ENCODE results near the gene PDGFD.

Gene PDGFD

DNA sequence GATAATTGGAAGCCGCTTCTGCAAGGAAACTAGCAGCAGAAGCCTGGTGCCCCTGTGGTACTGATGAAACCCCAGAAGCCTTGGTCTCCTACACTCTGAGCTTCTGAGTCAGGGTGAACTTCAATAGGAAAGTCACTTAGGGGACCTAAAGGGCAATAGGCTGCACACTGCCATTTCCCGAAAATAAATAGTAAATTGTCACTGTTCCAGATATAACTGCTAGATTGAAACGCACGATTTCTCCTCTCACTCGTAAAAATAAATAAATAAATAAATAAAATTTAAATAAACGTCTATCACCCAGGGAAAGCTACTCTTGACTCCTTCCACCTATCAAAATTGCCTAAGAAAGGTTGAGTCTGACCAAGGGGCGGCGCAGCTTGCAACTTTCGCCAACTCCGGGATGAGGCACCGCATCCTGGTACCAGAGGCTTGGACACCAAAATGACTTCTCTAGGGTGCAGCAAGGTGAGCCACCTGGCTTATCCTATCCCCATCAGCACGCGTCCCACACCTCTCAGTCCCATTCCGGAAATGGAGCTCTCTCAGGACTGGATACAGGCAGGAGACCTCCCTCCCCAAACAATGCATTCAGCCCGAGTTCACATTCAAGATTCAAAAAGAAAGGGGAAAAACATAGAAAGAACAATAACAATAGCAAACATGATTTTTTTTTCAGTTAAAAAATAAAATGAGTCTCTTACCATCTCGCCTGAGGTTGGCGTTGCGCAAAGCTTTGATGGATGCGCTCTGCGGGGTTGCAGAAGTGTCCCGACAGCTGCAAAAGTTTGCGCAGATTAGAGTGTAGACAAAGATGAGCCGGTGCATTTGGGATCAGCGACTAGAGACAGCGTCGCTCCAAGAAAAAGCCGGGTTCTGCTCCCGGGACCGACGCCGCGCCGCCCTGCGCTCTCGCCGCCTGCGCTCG lies 583 bp downstream of the PDGFD start:
- H3K4me1 ChIP-seq (ENCODE audit: insufficient read depth, low read length) = no peaks in the 10 kb centered on the region
- no peaks in the 10 kb centered on the region for H3K36me3 ChIP-seq (ENCODE audit: insufficient read depth, low read length)
- H3K9me3 ChIP-seq (ENCODE audit: insufficient read depth, low read length, severe bottlenecking) = no peaks in the 10 kb centered on the region
- DNase-seq (no peak), ATAC-seq (ENCODE audit: insufficient read depth, low read depth) (no peak)
- TF ChIP-seq, protein P1, sequence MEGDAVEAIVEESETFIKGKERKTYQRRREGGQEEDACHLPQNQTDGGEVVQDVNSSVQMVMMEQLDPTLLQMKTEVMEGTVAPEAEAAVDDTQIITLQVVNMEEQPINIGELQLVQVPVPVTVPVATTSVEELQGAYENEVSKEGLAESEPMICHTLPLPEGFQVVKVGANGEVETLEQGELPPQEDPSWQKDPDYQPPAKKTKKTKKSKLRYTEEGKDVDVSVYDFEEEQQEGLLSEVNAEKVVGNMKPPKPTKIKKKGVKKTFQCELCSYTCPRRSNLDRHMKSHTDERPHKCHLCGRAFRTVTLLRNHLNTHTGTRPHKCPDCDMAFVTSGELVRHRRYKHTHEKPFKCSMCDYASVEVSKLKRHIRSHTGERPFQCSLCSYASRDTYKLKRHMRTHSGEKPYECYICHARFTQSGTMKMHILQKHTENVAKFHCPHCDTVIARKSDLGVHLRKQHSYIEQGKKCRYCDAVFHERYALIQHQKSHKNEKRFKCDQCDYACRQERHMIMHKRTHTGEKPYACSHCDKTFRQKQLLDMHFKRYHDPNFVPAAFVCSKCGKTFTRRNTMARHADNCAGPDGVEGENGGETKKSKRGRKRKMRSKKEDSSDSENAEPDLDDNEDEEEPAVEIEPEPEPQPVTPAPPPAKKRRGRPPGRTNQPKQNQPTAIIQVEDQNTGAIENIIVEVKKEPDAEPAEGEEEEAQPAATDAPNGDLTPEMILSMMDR (IDR thresholded peaks at IDR 0.05; ENCODE audit: borderline replicate concordance, extremely low read depth, low read length, poor library complexity, severe bottlenecking) = no peak
- TF ChIP-seq EZH2 (IDR thresholded peaks at IDR 0.05; ENCODE audit: borderline replicate concordance, low read depth, low read length, severe bottlenecking) = no peak
- H4K20me1 ChIP-seq (ENCODE audit: insufficient read depth, low read length) = no peaks in the 10 kb centered on the region
- no peak overlapping the region for H2AFZ ChIP-seq (ENCODE audit: low read depth, low read length)
- H3K79me2 ChIP-seq (ENCODE audit: insufficient read depth, low read length) = no peaks in the 10 kb centered on the region
- no peak overlapping the region for H3K27ac ChIP-seq (ENCODE audit: low read length)
- no peak overlapping the region for H3K4me2 ChIP-seq (ENCODE audit: insufficient read depth, low read length)
- no peak overlapping the region for H3K4me3 ChIP-seq (ENCODE audit: low read depth in 1 of 2, low read length in 2 of 2)
- no peaks in the 10 kb centered on the region for H3K27me3 ChIP-seq (ENCODE audit: insufficient read depth, low read length, poor library complexity)
- no peak overlapping the region for H3K9ac ChIP-seq (ENCODE audit: low read depth, low read length)

- no peak overlapping the region for H3K4me2 ChIP-seq (ENCODE audit: insufficient read depth, low read length)
- no peaks in the 10 kb centered on the region for H3K4me1 ChIP-seq (ENCODE audit: insufficient read depth, low read length)
- H4K20me1 ChIP-seq (ENCODE audit: insufficient read depth, low read length) = no peaks in the 10 kb centered on the region
- H3K9me3 ChIP-seq (ENCODE audit: insufficient read depth, low read length, severe bottlenecking) = no peaks in the 10 kb centered on the region
- ATAC-seq (ENCODE audit: insufficient read depth, low read depth) = no peak
- no peaks in the 10 kb centered on the region for H3K79me2 ChIP-seq (ENCODE audit: insufficient read depth, low read length)
- no peak overlapping the region for H3K9ac ChIP-seq (ENCODE audit: low read depth, low read length)
- no peak overlapping the region for H3K27ac ChIP-seq (ENCODE audit: low read length)
- no peak overlapping the region for H3K4me3 ChIP-seq (ENCODE audit: low read depth in 1 of 2, low read length in 2 of 2)
- no peak for DNase-seq
- TF ChIP-seq, protein P1 (IDR thresholded peaks at IDR 0.05; ENCODE audit: borderline replicate concordance, extremely low read depth, low read length, poor library complexity, severe bottlenecking) = no peak
- TF ChIP-seq EZH2 (IDR thresholded peaks at IDR 0.05; ENCODE audit: borderline replicate concordance, low read depth, low read length, severe bottlenecking) = no peak
- no peak overlapping the region for H2AFZ ChIP-seq (ENCODE audit: low read depth, low read length)
- no peaks in the 10 kb centered on the region for H3K36me3 ChIP-seq (ENCODE audit: insufficient read depth, low read length)
- H3K27me3 ChIP-seq (ENCODE audit: insufficient read depth, low read length, poor library complexity) = no peaks in the 10 kb centered on the region
These were observed 2.0 kb downstream of the PDGFD start for GRCh38 chr11:104161751-104162450.

GRCh38 chr11:104159356-104159755 lies 4.6 kb downstream of the PDGFD start:
- DNase-seq (no peak), ATAC-seq (ENCODE audit: insufficient read depth, low read depth) (no peak)
- no peaks in the 10 kb centered on the region for H3K4me1 ChIP-seq (ENCODE audit: insufficient read depth, low read length)
- H3K36me3 ChIP-seq (ENCODE audit: insufficient read depth, low read length) = no peaks in the 10 kb centered on the region
- H3K9me3 ChIP-seq (ENCODE audit: insufficient read depth, low read length, severe bottlenecking) = no peaks in the 10 kb centered on the region
- no peaks in the 10 kb centered on the region for H3K79me2 ChIP-seq (ENCODE audit: insufficient read depth, low read length)
- no peaks in the 10 kb centered on the region for H4K20me1 ChIP-seq (ENCODE audit: insufficient read depth, low read length)
- no peak for TF ChIP-seq EZH2 (IDR thresholded peaks at IDR 0.05; ENCODE audit: borderline replicate concordance, low read depth, low read length, severe bottlenecking)
- TF ChIP-seq, protein P1 (IDR thresholded peaks at IDR 0.05; ENCODE audit: borderline replicate concordance, extremely low read depth, low read length, poor library complexity, severe bottlenecking) = no peak
- H3K9ac ChIP-seq (ENCODE audit: low read depth, low read length) = no peak overlapping the region
- no peak overlapping the region for H3K4me2 ChIP-seq (ENCODE audit: insufficient read depth, low read length)
- no peak overlapping the region for H3K27ac ChIP-seq (ENCODE audit: low read length)
- H2AFZ ChIP-seq (ENCODE audit: low read depth, low read length) = no peak overlapping the region
- H3K27me3 ChIP-seq (ENCODE audit: insufficient read depth, low read length, poor library complexity) = no peaks in the 10 kb centered on the region
- no peak overlapping the region for H3K4me3 ChIP-seq (ENCODE audit: low read depth in 1 of 2, low read length in 2 of 2)
